ENCODE measurements around the gene MXD1.

The MXD1 gene

GRCh38 chr2:69933839-69934613, 19.1 kb downstream of the MXD1 start:
- no peak for TF ChIP-seq CTCF (IDR thresholded peaks at IDR 0.05; ENCODE audit: borderline replicate concordance, insufficient read depth, low read depth, low read length)
- no peak overlapping the region for H3K4me3 ChIP-seq (ENCODE audit: low read depth, low read length)

GRCh38 chr2:69934614-69934908, 19.7 kb downstream of the MXD1 start:
- TF ChIP-seq CTCF (IDR thresholded peaks at IDR 0.05; ENCODE audit: borderline replicate concordance, insufficient read depth, low read depth, low read length) = no peak
- H3K4me3 ChIP-seq (ENCODE audit: low read depth, low read length) = no peak overlapping the region

GRCh38 chr2:69935011-69935410, 20.1 kb downstream of the MXD1 start:
- no peak overlapping the region for H3K4me3 ChIP-seq (ENCODE audit: low read depth, low read length)
- no peak for TF ChIP-seq CTCF (IDR thresholded peaks at IDR 0.05; ENCODE audit: borderline replicate concordance, insufficient read depth, low read depth, low read length)

- no peak overlapping the region for H3K4me3 ChIP-seq (ENCODE audit: low read depth, low read length)
- TF ChIP-seq CTCF (IDR thresholded peaks at IDR 0.05; ENCODE audit: borderline replicate concordance, insufficient read depth, low read depth, low read length) = no peak
Measured at GRCh38 chr2:69936906-69937305, 22.0 kb downstream of the MXD1 start.

- no peak overlapping the region for H3K4me3 ChIP-seq (ENCODE audit: low read depth, low read length)
- TF ChIP-seq CTCF (IDR thresholded peaks at IDR 0.05; ENCODE audit: borderline replicate concordance, insufficient read depth, low read depth, low read length) = no peak
Measured at GRCh38 chr2:69937968-69938367, 23.1 kb downstream of the MXD1 start.

- TF ChIP-seq CTCF (IDR thresholded peaks at IDR 0.05; ENCODE audit: borderline replicate concordance, insufficient read depth, low read depth, low read length) = no peak
Measured at GRCh38 chr2:69939722-69940121, 24.8 kb downstream of the MXD1 start.

GRCh38 chr2:69940691-69941090, 25.8 kb downstream of the MXD1 start:
- no peak overlapping the region for H3K4me3 ChIP-seq (ENCODE audit: low read depth, low read length)
- no peak for TF ChIP-seq CTCF (IDR thresholded peaks at IDR 0.05; ENCODE audit: borderline replicate concordance, insufficient read depth, low read depth, low read length)

More at GRCh38 chr2:69939722-69940121, 24.8 kb downstream of the MXD1 start:
- no peak overlapping the region for H3K4me3 ChIP-seq (ENCODE audit: low read depth, low read length)

All from GM12875 (cell line).